ENCODE measurements around the gene EHHADH.

The EHHADH gene

GRCh38 chr3:185290266-185290665 lies 36.4 kb upstream of the EHHADH start:
- H3K4me2 ChIP-seq, result no peak overlapping the region
- no peaks in the 10 kb centered on the region for H3K79me2 ChIP-seq (ENCODE audit: insufficient read depth, low read depth)
- no peak overlapping the region for H3K4me3 ChIP-seq (IDR thresholded peaks at IDR 0.05; ENCODE audit: insufficient read depth, low read depth, low read length)
- H3K9ac ChIP-seq, result no peak overlapping the region
- no peak overlapping the region for H3K27ac ChIP-seq
- no peaks in the 10 kb centered on the region for H3K36me3 ChIP-seq (ENCODE audit: insufficient read depth)
- H3K4me1 ChIP-seq (ENCODE audit: low read depth, poor library complexity, severe bottlenecking), result no peaks in the 10 kb centered on the region
- H3K27me3 ChIP-seq (ENCODE audit: insufficient read depth, low read depth), result no peaks in the 10 kb centered on the region
- no peak overlapping the region for H2AFZ ChIP-seq (ENCODE audit: low read depth)
- no peaks in the 10 kb centered on the region for H4K20me1 ChIP-seq (ENCODE audit: insufficient read depth)
- TF ChIP-seq CTCF (conservative IDR thresholded peaks at IDR 0.05; ENCODE audit: low read depth, low read length), result no peak

- Histone ChIP-seq H3K27me3 (ENCODE audit: insufficient read depth, low read depth) (no peaks in the 10 kb centered on the region), H3K27ac (no peak overlapping the region), H4K20me1 (ENCODE audit: insufficient read depth) (no peaks in the 10 kb centered on the region), H3K4me2 (peak overlapping the region; percentile 95), H3K9ac (peak overlapping the region; percentile 19; the same call in 1 of the 2 replicates), H3K36me3 (ENCODE audit: insufficient read depth) (no peaks in the 10 kb centered on the region), H3K4me3 (IDR thresholded peaks at IDR 0.05; ENCODE audit: insufficient read depth, low read depth, low read length) (peak overlapping the region; percentile 96), H3K79me2 (ENCODE audit: insufficient read depth, low read depth) (no peaks in the 10 kb centered on the region), H2AFZ (ENCODE audit: low read depth) (peak overlapping the region; percentile 94), H3K4me1 (ENCODE audit: low read depth, poor library complexity, severe bottlenecking) (peaks cover 17% of the 10 kb centered on the region)
- TF ChIP-seq CTCF (conservative IDR thresholded peaks at IDR 0.05; ENCODE audit: low read depth, low read length), result no peak
Observed at GRCh38 chr3:185283374-185283935, 29.6 kb upstream of the EHHADH start.

- Histone ChIP-seq H3K27me3 (ENCODE audit: insufficient read depth, low read depth) (no peaks in the 10 kb centered on the region), H3K9ac (peak overlapping the region; percentile 22; the same call in 1 of the 2 replicates), H3K4me3 (IDR thresholded peaks at IDR 0.05; ENCODE audit: insufficient read depth, low read depth, low read length) (peak overlapping the region; percentile 96), H3K4me1 (ENCODE audit: low read depth, poor library complexity, severe bottlenecking) (peaks cover 17% of the 10 kb centered on the region), H3K36me3 (ENCODE audit: insufficient read depth) (no peaks in the 10 kb centered on the region), H4K20me1 (ENCODE audit: insufficient read depth) (no peaks in the 10 kb centered on the region), H3K79me2 (ENCODE audit: insufficient read depth, low read depth) (no peaks in the 10 kb centered on the region), H3K4me2 (peak overlapping the region; percentile 95), H2AFZ (ENCODE audit: low read depth) (peak overlapping the region; percentile 94), H3K27ac (peak overlapping the region; percentile 39; the same call in 1 of the 2 replicates)
- no peak for TF ChIP-seq CTCF (conservative IDR thresholded peaks at IDR 0.05; ENCODE audit: low read depth, low read length)
Observed at GRCh38 chr3:185282696-185283373, 29.0 kb upstream of the EHHADH start.

GRCh38 chr3:185280572-185281365 lies 26.9 kb upstream of the EHHADH start:
- peaks cover 17% of the 10 kb centered on the region for H3K4me1 ChIP-seq (ENCODE audit: low read depth, poor library complexity, severe bottlenecking)
- H3K9ac ChIP-seq, result no peak overlapping the region
- H3K4me2 ChIP-seq, result no peak overlapping the region
- H3K27ac ChIP-seq, result no peak overlapping the region
- no peaks in the 10 kb centered on the region for H3K36me3 ChIP-seq (ENCODE audit: insufficient read depth)
- no peaks in the 10 kb centered on the region for H3K79me2 ChIP-seq (ENCODE audit: insufficient read depth, low read depth)
- H4K20me1 ChIP-seq (ENCODE audit: insufficient read depth), result no peaks in the 10 kb centered on the region
- no peaks in the 10 kb centered on the region for H3K27me3 ChIP-seq (ENCODE audit: insufficient read depth, low read depth)
- peak; percentile 88 for TF ChIP-seq CTCF (conservative IDR thresholded peaks at IDR 0.05; ENCODE audit: low read depth, low read length)
- no peak overlapping the region for H3K4me3 ChIP-seq (IDR thresholded peaks at IDR 0.05; ENCODE audit: insufficient read depth, low read depth, low read length)
- H2AFZ ChIP-seq (ENCODE audit: low read depth), result no peak overlapping the region
